Uterus (tissue), 4 donors: ENCODE results near the gene TMEM140. TPM values are rescaled to one million over a fixed set of nuclear protein-coding genes. Genes with fewer than 3 reads are reported as not detected.
A peak's percentile ranks its signal among the peaks of the same experiment; 100 is the strongest.

Experiments used
- DNase-seq, 2 donors: peaks; one replicate each; pipeline ENCODE4 v3.0.0-alpha.2; 2019 to 2020
- H3K27ac ChIP-seq, 2 donors: fragments of 200-600 bp; sonication (generic); 1 replicate in 1 of 2; 2 replicates in 1 of 2; pipeline ENCODE4 v1.5.1; 2016 to 2018
- H3K27me3 ChIP-seq, 2 donors: fragments of 200-600 bp; sonication (generic); one replicate each; pipeline ENCODE4 v1.5.1; 2018 to 2019; ENCODE audit warnings: control low read depth in 1 of 2
- H3K36me3 ChIP-seq, 2 donors: fragments of 200-600 bp; sonication (generic); one replicate each; pipeline ENCODE4 v1.5.1; 2019; ENCODE audit warnings: control low read depth in 1 of 2
- H3K4me1 ChIP-seq, 2 donors: fragments of 200-600 bp; sonication (generic); one replicate each; pipeline ENCODE4 v1.5.1; 2018 to 2019; ENCODE audit warnings: control low read depth in 1 of 2
- H3K4me3 ChIP-seq, 2 donors: fragments of 200-600 bp; sonication (generic); 1 replicate in 1 of 2; 2 replicates in 1 of 2; pipeline ENCODE4 v1.5.1; 2018 to 2019; ENCODE audit warnings: mild to moderate bottlenecking in 1 of 2
- H3K9me3 ChIP-seq, 2 donors: fragments of 200-600 bp; sonication (generic); one replicate each; pipeline ENCODE4 v1.5.1; 2019; ENCODE audit warnings: control low read depth in 1 of 2
- POLR2A ChIP-seq, 2 donors: fragments of 450-650 bp; IDR thresholded peaks; one replicate each; pipeline ENCODE4 v1.6.1; 2016; ENCODE audit warnings: antibody characterized with exemption in 2 of 2, mild to moderate bottlenecking in 1 of 2, moderate library complexity in 1 of 2
- intact Hi-C: fragments of 100-400 bp; cut with DNase I; formaldehyde crosslinking; loops from one replicate; pipeline ENCODE4 v1.15.1; 2023; ENCODE audit warnings: low total_unique reads
- total RNA-seq, 4 donors: library from RNA; depleted of rRNA in 3 of 4; stranded (reverse); fragments of >200 nt in 3 of 4; gene quantifications; one replicate each; pipeline versions ENCODE4 v1.1.0 to v1.2.4, GENCODE V29; 2014 to 2023
- TF ChIP-seq, protein P1 (sequence below), 4 experiments: fragments of 200-600 bp in 2 of 4; fragments of 450-650 bp in 2 of 4; sonication (generic) in 2 of 4; IDR thresholded peaks; one replicate each; pipeline ENCODE4 v1.5.1; 2016 to 2019; ENCODE audit warnings: antibody characterized with exemption in 4 of 4, mild to moderate bottlenecking in 2 of 4, moderate library complexity in 1 of 4
- donor health status: DM: yes; HTN: yes; CAD: no.

TMEM140 gene
- total RNA-seq, 4 donors from 2014 or later: 5.9 to 30.0 (median 17.9) TPM

DNA sequence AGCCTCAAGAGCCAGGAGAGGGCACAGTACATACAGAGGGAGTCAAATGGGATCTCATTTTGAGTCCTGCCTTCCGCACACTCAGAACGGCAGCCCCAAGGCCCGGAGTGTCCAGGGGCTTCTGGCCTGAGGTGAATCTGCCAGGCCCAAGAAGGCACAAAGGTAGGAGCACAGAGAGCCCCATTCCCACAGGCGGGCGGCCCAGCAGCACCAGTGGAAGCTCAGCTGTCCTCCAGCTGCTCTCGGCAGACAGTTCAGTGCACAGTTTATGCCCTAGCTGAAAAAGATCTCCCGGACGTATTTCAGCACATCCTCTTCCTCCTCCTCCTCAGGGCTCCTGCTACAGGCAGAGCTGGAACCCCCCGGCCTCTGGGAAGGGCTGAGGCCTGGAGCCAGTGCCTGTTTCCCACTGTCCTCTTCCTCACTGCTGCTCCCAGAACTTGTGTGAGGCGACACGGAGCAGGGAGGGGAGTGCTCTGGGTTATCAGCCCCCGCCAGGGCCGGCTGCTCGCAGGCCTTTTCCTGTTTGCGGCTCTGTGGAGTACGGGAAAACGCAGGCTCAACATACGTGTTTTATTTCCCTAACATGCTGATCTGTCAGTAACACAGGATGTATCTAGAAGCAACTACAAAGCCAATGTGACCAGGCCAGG, 18.6 kb downstream of the TMEM140 start:
- intact Hi-C loops: no loop called here
- Histone ChIP-seq H3K27ac (peak overlapping the region; percentile 24 to 40), H3K4me3 (no peak overlapping the region), H3K36me3 (no peaks in the 10 kb centered on the region), H3K27me3 (no peaks in the 10 kb centered on the region), H3K4me1 (peaks cover 4 to 11% of the 10 kb centered on the region in 2 donors), H3K9me3 (no peaks in the 10 kb centered on the region)
- DNase-seq: no peak
- no peak for TF ChIP-seq POLR2A (IDR thresholded peaks at IDR 0.05)
- TF ChIP-seq, protein P1, sequence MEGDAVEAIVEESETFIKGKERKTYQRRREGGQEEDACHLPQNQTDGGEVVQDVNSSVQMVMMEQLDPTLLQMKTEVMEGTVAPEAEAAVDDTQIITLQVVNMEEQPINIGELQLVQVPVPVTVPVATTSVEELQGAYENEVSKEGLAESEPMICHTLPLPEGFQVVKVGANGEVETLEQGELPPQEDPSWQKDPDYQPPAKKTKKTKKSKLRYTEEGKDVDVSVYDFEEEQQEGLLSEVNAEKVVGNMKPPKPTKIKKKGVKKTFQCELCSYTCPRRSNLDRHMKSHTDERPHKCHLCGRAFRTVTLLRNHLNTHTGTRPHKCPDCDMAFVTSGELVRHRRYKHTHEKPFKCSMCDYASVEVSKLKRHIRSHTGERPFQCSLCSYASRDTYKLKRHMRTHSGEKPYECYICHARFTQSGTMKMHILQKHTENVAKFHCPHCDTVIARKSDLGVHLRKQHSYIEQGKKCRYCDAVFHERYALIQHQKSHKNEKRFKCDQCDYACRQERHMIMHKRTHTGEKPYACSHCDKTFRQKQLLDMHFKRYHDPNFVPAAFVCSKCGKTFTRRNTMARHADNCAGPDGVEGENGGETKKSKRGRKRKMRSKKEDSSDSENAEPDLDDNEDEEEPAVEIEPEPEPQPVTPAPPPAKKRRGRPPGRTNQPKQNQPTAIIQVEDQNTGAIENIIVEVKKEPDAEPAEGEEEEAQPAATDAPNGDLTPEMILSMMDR (IDR thresholded peaks at IDR 0.05): no peak

DNA sequence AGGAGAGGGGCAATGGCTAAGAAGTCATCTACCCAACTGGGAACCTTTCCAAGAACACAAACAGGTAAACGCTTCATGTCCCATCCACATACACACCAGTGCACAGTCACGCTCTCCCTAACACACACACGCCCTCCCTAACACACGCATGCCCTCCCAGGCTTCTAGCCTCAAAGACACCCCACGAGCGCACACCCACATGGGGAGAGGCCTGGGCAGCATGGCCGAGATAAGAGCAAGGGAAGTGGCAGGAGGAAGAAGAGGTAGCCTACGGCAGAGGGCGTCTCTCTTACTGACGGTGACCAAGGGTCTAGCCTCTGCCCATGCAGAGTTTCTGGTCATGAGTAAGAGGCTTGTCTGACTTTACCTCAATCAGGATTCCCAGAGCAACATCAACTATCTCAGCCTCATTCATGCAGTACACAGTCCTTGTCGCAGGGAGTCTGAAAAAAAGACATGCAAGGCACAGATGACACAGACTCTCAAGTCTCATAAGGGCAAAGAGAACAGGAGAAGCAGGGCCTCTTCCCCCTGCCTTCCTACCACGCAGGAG, 19.6 kb downstream of the TMEM140 start:
- peak overlapping the region in 1 of 2 donors; percentile 95 for H3K27ac ChIP-seq
- H3K4me1 ChIP-seq: peaks cover 4 to 17% of the 10 kb centered on the region in 2 donors
- no peak overlapping the region for H3K4me3 ChIP-seq
- TF ChIP-seq, protein P1 (IDR thresholded peaks at IDR 0.05): no peak
- TF ChIP-seq POLR2A (IDR thresholded peaks at IDR 0.05): no peak
- H3K36me3 ChIP-seq: no peaks in the 10 kb centered on the region
- H3K27me3 ChIP-seq: no peaks in the 10 kb centered on the region
- no peaks in the 10 kb centered on the region for H3K9me3 ChIP-seq
- intact Hi-C loops: no loop called here
- DNase-seq: no peak

DNA sequence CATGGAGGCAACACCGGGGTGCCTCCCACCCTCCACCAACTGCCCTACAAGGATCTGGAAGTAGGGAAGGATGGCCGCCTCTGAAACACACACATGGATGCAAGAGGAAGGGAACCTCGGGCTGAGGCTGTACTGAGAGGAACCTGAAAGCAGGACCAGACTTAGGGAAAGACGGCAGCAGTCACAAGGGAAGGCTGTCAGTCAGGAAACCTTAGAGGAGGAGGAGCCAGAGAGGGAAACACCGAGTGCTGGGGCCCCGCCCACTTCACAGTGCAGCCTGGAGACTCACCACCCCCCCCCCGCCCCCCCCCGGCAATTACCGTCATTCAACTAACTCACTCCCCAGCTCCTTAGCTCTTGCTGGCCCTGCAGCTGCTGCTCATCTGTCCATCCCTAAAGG, 20.1 kb downstream of the TMEM140 start:
- H3K36me3 ChIP-seq: no peaks in the 10 kb centered on the region
- peaks cover 4 to 17% of the 10 kb centered on the region in 2 donors for H3K4me1 ChIP-seq

DNA sequence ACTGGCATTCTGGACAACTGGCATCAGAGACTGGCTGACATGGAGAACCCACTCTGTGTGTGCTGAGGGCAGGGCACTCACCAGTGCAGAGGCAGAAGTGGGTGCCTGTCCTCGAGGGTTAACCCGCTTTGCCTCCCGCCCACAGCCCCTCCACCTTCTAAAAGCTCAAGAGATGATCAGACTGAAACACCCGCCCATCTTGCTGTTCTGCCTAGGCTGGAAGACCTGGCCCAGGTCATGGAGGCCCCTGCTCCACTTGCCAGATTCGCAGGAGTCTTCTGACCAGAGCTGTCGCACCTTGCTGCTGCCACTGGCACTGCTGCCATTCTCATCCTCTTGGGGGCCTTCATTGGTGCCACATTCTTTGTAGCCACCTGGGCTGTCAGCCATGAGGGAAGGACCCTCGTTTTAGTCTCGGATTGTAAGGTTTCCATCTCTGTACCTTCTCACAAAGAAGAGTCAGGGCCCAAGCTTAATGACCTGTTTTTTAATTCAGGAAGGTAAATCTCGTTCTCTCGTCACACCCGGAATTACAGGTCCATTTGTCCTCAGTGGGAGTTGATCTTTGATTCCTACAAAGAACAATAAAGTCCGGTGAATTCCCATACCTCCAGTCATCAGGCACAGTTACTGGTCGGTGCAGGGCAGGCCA, 20.7 kb downstream of the TMEM140 start:
- TF ChIP-seq, protein P1 (IDR thresholded peaks at IDR 0.05): no peak
- no peak for TF ChIP-seq POLR2A (IDR thresholded peaks at IDR 0.05)
- DNase-seq: no peak
- intact Hi-C loops: no loop called here
- H3K27me3 ChIP-seq: no peaks in the 10 kb centered on the region
- H3K36me3 ChIP-seq: no peaks in the 10 kb centered on the region
- peak overlapping the region; percentile 91 to 95 for H3K27ac ChIP-seq
- peaks cover 4 to 17% of the 10 kb centered on the region in 2 donors for H3K4me1 ChIP-seq
- no peak overlapping the region for H3K4me3 ChIP-seq
- H3K9me3 ChIP-seq: no peaks in the 10 kb centered on the region

More for the DNA sequence above, 20.1 kb downstream of the TMEM140 start:
- H3K27me3 ChIP-seq: no peaks in the 10 kb centered on the region
- no peak for DNase-seq
- intact Hi-C loops: no loop called here
- TF ChIP-seq, protein P1 (IDR thresholded peaks at IDR 0.05): no peak
- no peak for TF ChIP-seq POLR2A (IDR thresholded peaks at IDR 0.05)
- H3K4me3 ChIP-seq: no peak overlapping the region
- peak overlapping the region in 1 of 2 donors; percentile 95 for H3K27ac ChIP-seq
- no peaks in the 10 kb centered on the region for H3K9me3 ChIP-seq
